Ascending aorta (tissue), 2 donors: ENCODE measurements around the gene POLD2. TPM values are rescaled to one million over a fixed set of nuclear protein-coding genes. Genes with fewer than 3 reads are reported as not detected.

Experiments used
- DNase-seq, 2 donors: peaks; one replicate each; pipeline ENCODE4 v3.0.0-alpha.2; 2019; ENCODE audit warnings: low spot score in 2 of 2
- H3K27ac ChIP-seq, 2 donors: fragments of 200-600 bp; sonication (generic); one replicate each; pipeline ENCODE4 v1.5.1; 2016 to 2017; ENCODE audit warnings: mild to moderate bottlenecking in 1 of 2
- H3K27me3 ChIP-seq: fragments of 200-600 bp; sonication (generic); one replicate; pipeline ENCODE4 v1.5.1; 2017
- H3K36me3 ChIP-seq, 2 donors: fragments of 200-600 bp; sonication (generic); one replicate each; pipeline ENCODE4 v1.5.1; 2016
- H3K4me1 ChIP-seq, 2 donors: fragments of 200-600 bp; sonication (generic); one replicate each; pipeline ENCODE4 v1.5.1; 2016 to 2017; ENCODE audit warnings: mild to moderate bottlenecking in 1 of 2
- H3K4me3 ChIP-seq, 2 donors: fragments of 200-600 bp; sonication (generic); one replicate each; pipeline ENCODE4 v1.5.1; 2016 to 2017; ENCODE audit warnings: mild to moderate bottlenecking in 1 of 2
- H3K9me3 ChIP-seq, 2 donors: fragments of 200-600 bp; sonication (generic); one replicate each; pipeline ENCODE4 v1.5.1; 2016
- intact Hi-C: fragments of 100-400 bp; cut with DNase I; formaldehyde crosslinking; loops from one replicate; pipeline ENCODE4 v1.15.1; 2023
- total RNA-seq: library from RNA; depleted of rRNA; stranded (reverse); fragments of >200 nt; gene quantifications from one replicate; pipeline ENCODE4 v1.1.0, GENCODE V29; 2016
- TF ChIP-seq, protein P1 (sequence below), 3 experiments: fragments of 200-600 bp in 2 of 3; fragments of 450-650 bp in 1 of 3; sonication (generic) in 2 of 3; IDR thresholded peaks; one replicate each; pipeline ENCODE4 v1.5.1; 2016 to 2019; ENCODE audit warnings: antibody characterized with exemption in 3 of 3, mild to moderate bottlenecking in 1 of 3, moderate library complexity in 1 of 3

POLD2 gene
- total RNA-seq, 1 donor from 2014 or later, result 97.0 TPM

DNA sequence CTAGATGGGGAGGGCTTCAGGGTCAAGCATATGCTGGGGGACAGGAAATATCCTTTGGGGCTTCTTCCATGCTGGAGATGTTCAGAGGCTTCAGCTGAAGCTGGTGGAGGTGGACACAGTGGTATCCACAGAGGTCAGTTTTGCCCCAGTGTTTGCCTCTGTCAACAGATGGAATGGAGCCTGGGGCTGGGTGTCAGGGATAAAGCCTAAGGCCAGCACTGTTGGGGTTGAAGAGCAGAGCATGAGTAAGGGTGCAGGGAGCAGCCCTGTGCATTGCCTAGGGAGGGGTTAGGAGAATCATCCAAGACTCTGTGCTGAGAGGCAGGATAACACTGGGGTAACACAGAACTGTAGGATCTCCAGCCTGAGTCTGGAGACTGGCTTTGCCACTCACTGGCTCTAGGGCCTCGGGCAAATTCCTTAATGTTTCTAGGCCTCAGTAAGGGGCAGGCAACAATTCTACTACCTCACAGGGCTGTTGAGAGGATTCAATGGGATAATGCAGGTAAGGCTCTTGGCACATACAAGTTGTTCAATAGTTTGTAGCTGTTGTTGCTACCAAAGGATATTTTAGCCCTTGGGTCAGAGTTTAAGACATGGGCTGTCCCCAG lies 39.5 kb upstream of the POLD2 start:
- intact Hi-C loops, result no loop called here
- TF ChIP-seq, protein P1, sequence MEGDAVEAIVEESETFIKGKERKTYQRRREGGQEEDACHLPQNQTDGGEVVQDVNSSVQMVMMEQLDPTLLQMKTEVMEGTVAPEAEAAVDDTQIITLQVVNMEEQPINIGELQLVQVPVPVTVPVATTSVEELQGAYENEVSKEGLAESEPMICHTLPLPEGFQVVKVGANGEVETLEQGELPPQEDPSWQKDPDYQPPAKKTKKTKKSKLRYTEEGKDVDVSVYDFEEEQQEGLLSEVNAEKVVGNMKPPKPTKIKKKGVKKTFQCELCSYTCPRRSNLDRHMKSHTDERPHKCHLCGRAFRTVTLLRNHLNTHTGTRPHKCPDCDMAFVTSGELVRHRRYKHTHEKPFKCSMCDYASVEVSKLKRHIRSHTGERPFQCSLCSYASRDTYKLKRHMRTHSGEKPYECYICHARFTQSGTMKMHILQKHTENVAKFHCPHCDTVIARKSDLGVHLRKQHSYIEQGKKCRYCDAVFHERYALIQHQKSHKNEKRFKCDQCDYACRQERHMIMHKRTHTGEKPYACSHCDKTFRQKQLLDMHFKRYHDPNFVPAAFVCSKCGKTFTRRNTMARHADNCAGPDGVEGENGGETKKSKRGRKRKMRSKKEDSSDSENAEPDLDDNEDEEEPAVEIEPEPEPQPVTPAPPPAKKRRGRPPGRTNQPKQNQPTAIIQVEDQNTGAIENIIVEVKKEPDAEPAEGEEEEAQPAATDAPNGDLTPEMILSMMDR (IDR thresholded peaks at IDR 0.05), result no peak
- Histone ChIP-seq H3K36me3 (no peaks in the 10 kb centered on the region), H3K4me3 (no peak overlapping the region), H3K9me3 (no peaks in the 10 kb centered on the region), H3K27me3 (no peaks in the 10 kb centered on the region), H3K27ac (no peak overlapping the region), H3K4me1 (no peaks in the 10 kb centered on the region)
- no peak for DNase-seq

DNA sequence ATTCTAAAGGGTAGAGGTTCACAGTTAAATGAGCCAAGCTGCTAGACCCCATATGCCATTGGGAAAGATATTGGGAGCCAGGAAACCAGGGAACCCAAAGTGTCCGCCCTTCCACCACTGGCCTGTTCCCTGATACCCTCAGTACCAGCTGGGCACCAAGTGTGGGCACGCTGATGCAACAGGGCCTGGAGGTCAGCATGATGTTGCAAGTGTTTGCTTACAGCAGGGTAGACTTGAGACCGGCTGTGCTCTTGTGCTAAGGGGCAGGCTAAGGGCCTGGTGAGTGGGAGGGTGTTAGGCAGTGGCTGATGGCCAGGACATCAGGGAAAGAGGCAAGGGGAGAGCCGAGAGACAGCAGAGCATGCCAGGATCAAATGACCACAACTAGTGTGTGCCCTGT lies 38.8 kb upstream of the POLD2 start:
- TF ChIP-seq, protein P1 (IDR thresholded peaks at IDR 0.05), result no peak
- peak in 1 of 2 donors; percentile 55 for DNase-seq

DNA sequence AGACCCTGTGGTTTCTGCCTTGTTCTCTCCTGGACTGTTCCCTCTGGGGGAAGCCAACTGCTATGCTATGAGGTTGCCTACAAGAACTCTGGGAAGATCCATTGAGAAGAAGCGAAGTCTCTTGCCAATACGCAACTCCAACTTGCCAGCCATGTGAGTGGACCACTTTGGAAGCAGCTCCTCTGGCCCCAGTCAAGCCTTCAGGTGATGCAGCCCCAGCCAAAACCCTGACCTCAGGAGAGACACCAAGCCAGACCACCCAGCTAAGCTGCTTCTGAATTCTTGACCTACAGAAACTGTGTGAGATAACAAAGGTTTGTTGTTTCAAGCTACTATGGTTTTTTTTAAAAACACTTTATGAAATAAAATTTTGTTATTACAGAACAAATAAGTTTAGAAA lies 38.0 kb upstream of the POLD2 start:
- H3K36me3 ChIP-seq, result no peaks in the 10 kb centered on the region
- no peak for DNase-seq
- H3K9me3 ChIP-seq, result no peaks in the 10 kb centered on the region
- no peaks in the 10 kb centered on the region for H3K27me3 ChIP-seq
- H3K4me1 ChIP-seq, result no peaks in the 10 kb centered on the region
- TF ChIP-seq, protein P1 (IDR thresholded peaks at IDR 0.05), result no peak
- intact Hi-C loops, result no loop called here
- no peak overlapping the region for H3K27ac ChIP-seq
- H3K4me3 ChIP-seq, result no peak overlapping the region

More for the DNA sequence above, 38.8 kb upstream of the POLD2 start:
- Histone ChIP-seq H3K36me3 (no peaks in the 10 kb centered on the region), H3K4me1 (no peaks in the 10 kb centered on the region), H3K9me3 (no peaks in the 10 kb centered on the region), H3K4me3 (no peak overlapping the region), H3K27ac (no peak overlapping the region), H3K27me3 (no peaks in the 10 kb centered on the region)
- intact Hi-C loops, result no loop called here

DNA sequence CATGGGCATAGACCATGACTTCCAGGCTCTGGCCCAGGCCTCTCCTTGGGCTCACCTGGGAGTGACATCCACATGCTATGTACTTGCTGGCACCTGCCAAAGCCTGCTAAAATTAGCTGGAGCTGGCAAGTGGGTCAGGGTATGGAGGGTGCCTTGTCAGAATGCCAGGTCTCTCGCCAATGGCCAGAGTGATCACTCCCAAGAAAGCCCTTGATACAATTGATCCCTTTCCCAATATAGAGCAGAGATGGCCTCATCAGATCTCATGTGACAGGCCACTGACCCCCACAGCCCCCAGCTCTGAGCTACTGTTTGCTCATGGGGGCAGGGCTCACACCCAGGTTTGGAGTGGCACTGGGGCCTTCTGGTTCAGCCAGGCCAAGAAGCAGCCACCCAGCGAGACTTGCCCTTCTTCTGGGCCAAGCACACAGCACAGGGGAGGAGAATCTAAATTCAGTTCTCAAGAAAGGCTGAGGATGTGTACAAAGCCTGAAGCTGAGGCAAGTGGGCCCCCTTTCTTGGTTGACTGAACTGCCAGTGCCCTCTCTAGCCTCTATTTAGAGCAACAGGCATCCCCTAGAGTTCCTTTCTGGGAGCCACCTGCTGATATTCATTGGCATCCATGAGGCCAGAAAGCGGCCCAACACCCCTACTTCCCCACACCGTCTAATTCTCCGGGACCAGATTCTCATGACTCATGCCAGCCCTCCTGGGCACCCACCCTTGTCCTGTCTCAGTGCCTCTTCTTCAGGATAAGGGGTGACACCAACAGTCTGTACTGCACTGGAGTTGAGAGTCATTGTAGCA lies 36.7 kb upstream of the POLD2 start:
- H3K9me3 ChIP-seq, result no peaks in the 10 kb centered on the region
- no peaks in the 10 kb centered on the region for H3K36me3 ChIP-seq
- H3K27me3 ChIP-seq, result no peaks in the 10 kb centered on the region
- intact Hi-C loops, result no loop called here
- no peak overlapping the region for H3K27ac ChIP-seq
- H3K4me1 ChIP-seq, result no peaks in the 10 kb centered on the region
- no peak overlapping the region for H3K4me3 ChIP-seq
- peak in 1 of 2 donors; percentile 40 for DNase-seq
- TF ChIP-seq, protein P1 (IDR thresholded peaks at IDR 0.05), result no peak

DNA sequence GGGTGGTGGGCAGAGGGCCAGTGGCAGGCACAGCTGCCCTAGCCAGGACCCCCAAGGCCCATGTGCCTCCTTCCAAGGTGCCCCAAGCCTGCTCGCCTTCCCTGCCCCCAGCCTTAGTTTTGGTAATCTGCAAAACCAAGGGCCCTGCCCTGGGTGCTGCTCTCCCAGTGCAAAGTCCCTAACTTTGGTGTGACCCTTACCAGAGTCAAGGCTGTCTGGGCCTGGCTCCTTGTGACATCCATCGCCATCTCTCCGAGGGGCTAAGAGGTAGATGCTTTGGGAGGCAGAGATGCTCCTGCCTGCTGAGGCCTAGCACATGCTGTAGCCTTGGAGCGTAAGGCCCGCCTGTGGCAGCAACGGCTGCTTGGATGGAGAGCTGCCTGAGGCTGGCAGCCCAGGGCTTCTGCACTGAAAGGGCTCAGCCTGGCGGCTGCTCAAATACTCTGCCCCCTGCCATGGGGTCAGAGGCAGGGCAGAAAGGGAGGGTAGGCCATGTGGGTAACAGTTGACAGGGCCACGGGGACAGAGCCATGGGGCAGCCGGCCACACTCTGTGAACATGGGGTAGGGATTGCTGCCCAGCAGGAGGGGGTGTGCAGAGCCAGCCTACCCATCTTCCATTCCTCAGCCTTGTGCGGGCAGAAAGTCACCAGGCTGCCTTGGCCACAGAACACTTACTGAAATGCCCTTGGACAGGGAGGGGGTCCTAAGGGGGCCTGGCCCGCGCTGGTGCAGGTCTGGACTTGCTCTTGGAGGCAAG lies 35.7 kb upstream of the POLD2 start:
- no peaks in the 10 kb centered on the region for H3K27me3 ChIP-seq
- TF ChIP-seq, protein P1 (IDR thresholded peaks at IDR 0.05), result no peak
- H3K4me3 ChIP-seq, result no peak overlapping the region
- H3K27ac ChIP-seq, result no peak overlapping the region
- no peaks in the 10 kb centered on the region for H3K9me3 ChIP-seq
- intact Hi-C loops, result no loop called here
- H3K36me3 ChIP-seq, result no peaks in the 10 kb centered on the region
- no peaks in the 10 kb centered on the region for H3K4me1 ChIP-seq
- peak in 1 of 2 donors; percentile 38 for DNase-seq
